Measurements from ENCODE around the gene RNFT2.
"Not testable (repeated sequence)": the region's sequence is repeated elsewhere in the genome, so short reads cannot be mapped to it uniquely, and the experiment has no call there.

Gene RNFT2

DNA sequence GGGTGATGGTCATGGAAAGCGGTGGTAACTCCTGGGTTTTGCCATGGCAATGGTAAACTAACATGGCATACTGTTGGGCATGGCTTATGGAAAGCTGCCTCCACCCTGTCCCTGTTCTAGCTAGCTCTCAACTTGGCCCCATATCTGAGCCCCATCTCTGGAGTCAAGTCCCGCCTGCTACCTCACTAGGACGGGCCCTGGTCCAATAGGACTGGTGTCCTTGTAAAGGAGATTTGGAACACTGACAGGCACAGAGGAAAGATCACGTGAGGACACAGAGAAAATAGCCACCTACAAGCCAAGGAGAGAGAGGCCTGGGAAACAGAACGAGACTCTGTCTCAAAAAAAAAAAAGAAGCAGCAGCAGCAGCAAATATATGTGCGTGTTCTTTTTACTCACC, 59.8 kb downstream of the RNFT2 start:
- no peak for DNase-seq (ENCODE audit: low read depth)

- no peak for DNase-seq (ENCODE audit: low read depth)
Observed at GRCh38 chr12:116798719-116799118, 60.6 kb downstream of the RNFT2 start.

DNA sequence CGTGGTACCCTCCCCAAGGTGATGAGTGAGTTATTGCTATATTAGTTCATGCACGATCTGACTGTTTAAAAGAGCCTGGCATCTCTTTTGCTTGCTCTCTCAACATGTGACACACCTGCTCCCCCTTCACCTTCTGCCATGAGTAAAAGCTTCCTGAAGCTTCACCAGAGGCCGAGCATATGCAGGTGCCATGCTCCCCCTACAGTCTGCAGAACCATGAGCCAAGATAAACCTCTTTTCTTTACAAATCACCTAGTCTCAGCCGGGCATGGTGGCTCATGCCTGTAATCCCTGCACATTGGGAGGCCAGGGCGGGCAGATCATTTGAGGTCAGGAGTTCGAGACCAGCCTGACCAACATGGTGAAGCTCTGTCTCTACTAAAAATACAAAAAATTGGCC, 61.8 kb downstream of the RNFT2 start:
- DNase-seq (ENCODE audit: low read depth) = no peak

DNA sequence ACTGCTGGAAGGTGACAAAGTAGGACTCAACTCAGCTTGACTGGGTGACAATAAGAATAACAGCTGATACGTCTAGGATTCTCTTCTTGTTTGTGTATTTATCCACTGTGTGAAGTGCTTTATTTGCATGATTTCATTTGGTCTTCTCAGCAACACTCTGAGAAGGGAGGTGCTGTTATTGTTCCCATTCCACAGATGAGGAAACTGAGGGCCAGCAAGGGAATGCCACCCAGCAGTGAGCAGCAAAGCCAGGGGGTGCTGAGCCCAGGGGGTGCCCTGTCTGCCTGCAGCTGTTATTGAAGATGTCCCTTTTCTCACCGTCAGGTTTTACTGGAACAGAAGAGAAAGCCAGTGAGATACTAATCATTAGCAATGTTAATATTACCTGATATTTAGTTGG, 62.8 kb downstream of the RNFT2 start:
- DNase-seq (ENCODE audit: low read depth) = no peak

GRCh38 chr12:116802018-116802417, 63.9 kb downstream of the RNFT2 start:
- DNase-seq (ENCODE audit: low read depth) = no peak

- no peak for DNase-seq (ENCODE audit: low read depth)
Observed at GRCh38 chr12:116803013-116803736, 65.1 kb downstream of the RNFT2 start.

- DNase-seq (ENCODE audit: low read depth) = no peak
Observed at GRCh38 chr12:116804051-116804450, 65.9 kb downstream of the RNFT2 start.

GRCh38 chr12:116806845-116807440, 68.8 kb downstream of the RNFT2 start:
- no peak for DNase-seq (ENCODE audit: low read depth)

DNA sequence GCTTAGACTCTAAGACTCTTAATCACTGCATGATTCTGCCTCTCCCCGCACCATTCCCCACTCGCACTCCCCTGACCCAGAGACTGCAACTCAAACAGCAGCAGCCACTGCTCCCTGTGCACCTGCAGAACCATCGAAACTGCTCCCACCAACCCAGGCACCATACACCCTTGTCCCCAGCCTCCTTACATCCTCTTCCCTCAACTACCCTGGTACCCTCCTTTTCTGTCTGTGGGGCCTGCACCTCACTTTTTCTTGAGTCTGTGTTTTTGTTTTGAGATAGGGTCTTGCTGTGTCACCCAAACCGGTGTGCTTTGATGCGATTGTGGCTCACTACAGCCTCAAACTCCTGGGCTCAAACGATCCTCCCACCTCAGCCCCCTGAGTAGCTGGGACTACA, 69.4 kb downstream of the RNFT2 start:
- no peak for DNase-seq (ENCODE audit: low read depth)

DNA sequence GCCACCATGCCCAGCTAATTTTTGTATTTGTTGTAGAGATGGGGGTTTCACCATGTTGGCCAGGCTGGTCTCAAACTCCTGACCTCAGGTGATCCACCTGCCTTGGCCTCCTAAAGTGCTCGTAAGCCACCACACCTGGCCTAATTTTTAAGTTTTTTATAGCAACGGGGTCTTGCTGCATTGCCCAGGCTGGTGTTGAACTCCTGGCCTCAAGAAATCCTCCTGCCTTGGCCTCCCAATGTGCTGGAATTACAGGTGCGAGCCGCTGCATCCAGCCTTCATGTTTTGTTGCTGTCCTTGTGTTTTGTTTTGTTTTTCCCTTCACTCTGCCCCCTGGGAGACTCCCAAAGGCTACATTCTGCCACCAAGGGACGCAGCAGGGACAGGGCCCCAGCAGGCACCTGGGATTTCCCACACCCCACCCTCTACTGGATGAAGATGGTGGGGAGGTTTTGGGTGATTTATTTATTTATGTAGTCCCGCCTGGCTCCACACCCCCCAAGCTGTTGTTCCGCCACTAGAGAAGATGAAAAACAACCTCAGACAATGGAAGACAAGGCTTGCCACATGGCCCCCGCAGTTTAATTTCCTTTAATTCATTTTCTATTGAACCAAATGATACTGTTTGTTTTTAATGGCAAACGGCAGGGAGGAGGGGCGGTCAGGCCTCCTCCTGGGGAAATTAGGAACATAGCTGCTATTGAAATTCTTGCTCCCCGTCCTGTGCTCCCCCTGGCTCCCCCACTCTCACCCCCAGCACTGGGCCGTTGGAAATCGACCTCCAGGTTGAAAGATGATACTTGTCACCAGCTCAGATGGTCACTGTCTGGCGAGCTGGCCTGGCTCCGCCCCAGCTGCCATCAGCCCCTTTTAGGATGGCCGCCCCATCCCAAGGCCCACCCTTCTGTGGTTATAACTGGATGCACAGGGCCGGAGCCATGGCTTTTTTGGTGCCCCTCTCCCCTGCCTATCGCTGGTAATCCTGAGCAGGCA, 70.3 kb downstream of the RNFT2 start:
- no peak for DNase-seq (ENCODE audit: low read depth)

DNA sequence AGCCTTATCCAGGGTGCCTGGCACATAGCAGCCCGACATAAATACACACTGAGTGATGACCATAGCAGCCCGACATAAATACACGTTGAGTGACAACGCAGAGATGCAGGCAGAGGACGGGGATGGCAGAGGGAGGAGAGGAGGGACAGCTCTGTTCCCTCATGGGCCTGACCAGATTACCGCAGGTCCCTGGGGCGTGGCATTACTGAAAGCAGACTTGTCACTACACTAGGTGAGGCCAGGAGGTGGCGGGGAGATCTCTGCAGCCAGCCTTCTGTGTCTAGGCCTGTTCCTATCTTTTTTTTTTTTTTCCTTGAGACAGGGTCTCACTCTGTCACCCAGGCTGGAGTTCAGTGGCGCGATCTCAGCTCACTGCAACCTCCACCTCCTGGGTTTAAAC, 74.1 kb downstream of the RNFT2 start:
- DNase-seq (ENCODE audit: low read depth) = no peak

- DNase-seq (ENCODE audit: low read depth) = no peak
Observed at GRCh38 chr12:116813271-116814041, 75.3 kb downstream of the RNFT2 start.

- DNase-seq (ENCODE audit: low read depth) = not testable (repeated sequence)
Observed at GRCh38 chr12:116814766-116815165, 76.7 kb downstream of the RNFT2 start.

GRCh38 chr12:116818341-116818856, 80.3 kb downstream of the RNFT2 start:
- DNase-seq (ENCODE audit: low read depth) = no peak

DNA sequence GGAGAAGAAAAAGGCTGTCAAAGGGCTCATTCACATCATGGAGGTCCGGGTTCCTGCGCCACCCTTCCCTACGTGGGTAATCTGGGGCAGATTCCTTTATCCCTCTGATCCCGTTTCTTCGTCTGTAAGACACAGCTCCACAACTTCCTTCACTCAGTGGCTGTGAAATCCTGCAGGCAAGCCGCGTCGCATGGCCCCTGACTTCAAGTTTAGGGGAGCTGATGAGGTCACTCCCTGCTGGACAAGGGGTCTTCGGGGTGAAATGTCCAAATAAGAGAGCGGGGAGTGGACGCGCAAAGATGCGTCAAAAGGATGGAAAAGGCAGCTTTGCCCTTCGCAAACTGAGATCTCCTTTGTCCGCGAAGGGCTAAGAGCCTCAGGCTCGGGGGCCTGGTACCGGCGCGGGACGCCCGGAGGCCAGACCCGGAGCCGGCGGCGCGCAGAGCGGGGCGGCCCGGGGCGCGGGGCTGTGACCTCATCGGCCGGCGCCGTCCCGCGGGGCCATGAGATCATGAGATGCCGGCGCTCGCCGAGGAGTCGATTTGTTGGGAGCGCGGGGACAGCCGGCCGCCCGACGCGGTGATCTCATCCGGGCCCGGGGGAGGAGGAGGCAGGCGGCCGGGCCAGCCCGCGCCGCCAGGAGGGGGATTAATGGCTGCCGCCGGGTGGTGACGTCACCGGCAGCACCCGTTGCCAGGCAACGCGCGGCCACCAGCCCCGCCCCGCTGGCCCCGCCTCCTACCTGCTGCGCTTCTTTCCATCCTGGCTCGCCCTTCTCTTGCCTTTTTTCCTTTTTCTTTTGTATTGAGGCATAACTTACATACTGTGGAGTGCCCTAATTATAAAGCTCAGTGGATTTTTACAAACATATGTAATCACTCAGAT, 81.1 kb downstream of the RNFT2 start:
- peak; percentile 87 for DNase-seq (ENCODE audit: low read depth)

GRCh38 chr12:116820064-116820656, 82.0 kb downstream of the RNFT2 start:
- DNase-seq (ENCODE audit: low read depth) = no peak

GRCh38 chr12:116821291-116821690, 83.2 kb downstream of the RNFT2 start:
- DNase-seq (ENCODE audit: low read depth) = no peak

- DNase-seq (ENCODE audit: low read depth) = no peak
Observed at GRCh38 chr12:116827432-116827831, 89.3 kb downstream of the RNFT2 start.

- no peak for DNase-seq (ENCODE audit: low read depth)
Observed at GRCh38 chr12:116832353-116832752, 94.2 kb downstream of the RNFT2 start.

DNA sequence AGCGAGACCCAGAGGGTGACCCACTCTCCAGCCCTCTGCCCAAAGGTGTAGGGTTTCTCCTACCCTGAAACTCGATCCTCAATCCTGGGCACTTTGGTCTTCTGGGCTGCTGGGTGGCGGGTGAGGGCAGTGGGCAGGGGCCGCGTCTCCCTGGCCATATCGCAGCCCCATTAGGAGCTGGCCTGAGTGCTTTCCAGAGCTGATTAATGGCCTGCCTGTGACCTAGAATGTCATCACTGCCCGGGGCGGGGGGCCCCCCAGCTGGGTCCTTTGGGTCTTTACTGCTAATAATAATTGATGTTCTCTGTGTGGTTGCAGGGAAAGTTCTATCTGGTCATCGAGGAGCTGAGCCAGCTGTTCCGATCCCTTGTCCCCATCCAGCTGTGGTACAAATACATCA, 95.4 kb downstream of the RNFT2 start:
- DNase-seq (ENCODE audit: low read depth) = no peak
